HPDE6-E6E7 (cell line): ENCODE data around the gene COL16A1.
A peak's percentile ranks its signal among the peaks of the same experiment; 100 is the strongest.

Experiments
- DNase-seq: peaks from one replicate; pipeline ENCODE4 v3.0.0; 2011; ENCODE audit warnings: missing footprints; ENCODE audit errors: extremely low spot score

The COL16A1 gene

DNA sequence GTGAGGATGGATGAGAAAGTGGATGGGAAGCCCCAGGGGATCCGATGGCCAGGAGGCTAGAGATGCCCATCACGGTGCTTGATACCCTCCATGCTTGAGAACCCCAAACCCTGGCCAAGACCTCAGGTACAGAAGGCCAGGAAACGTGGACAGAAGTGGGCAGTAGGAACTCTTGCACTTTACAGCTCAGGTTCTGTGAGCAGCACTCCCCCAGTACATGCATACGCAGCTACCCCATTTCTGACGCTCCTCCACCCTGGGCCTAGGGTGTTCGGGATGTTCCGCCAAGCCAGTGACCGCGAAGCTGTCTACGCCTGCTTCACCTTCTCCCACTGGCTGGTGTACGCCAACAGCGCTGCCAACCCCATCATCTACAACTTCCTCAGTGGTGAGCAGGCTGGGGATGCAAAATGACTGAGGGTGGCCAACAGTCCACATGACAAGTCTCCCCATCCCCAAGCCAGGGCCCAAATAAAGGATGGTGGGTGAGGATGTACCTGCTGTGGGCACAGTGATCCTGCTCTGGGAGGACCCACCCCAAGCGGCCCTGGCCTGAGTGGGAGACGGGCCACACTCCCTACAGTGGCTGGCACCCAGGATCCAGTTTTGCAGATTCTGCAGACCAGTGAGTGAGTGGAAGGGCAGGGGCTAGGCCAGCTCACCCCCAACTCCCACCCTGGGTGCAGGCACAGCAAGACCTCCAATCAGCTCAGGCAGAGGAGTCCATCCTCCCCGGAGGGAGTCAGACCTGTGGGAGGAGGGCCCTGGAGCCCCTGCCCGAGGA lies 78.9 kb downstream of the COL16A1 start:
- DNase-seq: no peak

- DNase-seq: no peak
Measured at GRCh38 chr1:31624309-31624708, 79.5 kb downstream of the COL16A1 start.

- no peak for DNase-seq
Measured at GRCh38 chr1:31623365-31623764, 80.5 kb downstream of the COL16A1 start.

GRCh38 chr1:31621847-31622730 lies 81.7 kb downstream of the COL16A1 start:
- DNase-seq: no peak

DNA sequence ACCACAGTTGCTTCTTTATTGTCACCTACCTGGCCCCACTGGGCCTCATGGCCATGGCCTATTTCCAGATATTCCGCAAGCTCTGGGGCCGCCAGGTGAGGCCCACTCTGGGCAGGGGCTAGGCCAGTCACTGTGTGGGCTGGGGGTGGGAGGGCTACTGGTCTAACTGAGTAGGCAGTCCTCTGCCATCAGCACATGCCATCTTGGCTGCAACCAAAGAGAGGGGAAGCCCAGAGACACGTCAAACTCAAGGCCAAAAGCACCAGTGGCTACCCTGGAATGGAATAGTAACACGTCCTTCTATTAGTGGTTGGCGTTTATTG lies 82.4 kb downstream of the COL16A1 start:
- DNase-seq: no peak

DNA sequence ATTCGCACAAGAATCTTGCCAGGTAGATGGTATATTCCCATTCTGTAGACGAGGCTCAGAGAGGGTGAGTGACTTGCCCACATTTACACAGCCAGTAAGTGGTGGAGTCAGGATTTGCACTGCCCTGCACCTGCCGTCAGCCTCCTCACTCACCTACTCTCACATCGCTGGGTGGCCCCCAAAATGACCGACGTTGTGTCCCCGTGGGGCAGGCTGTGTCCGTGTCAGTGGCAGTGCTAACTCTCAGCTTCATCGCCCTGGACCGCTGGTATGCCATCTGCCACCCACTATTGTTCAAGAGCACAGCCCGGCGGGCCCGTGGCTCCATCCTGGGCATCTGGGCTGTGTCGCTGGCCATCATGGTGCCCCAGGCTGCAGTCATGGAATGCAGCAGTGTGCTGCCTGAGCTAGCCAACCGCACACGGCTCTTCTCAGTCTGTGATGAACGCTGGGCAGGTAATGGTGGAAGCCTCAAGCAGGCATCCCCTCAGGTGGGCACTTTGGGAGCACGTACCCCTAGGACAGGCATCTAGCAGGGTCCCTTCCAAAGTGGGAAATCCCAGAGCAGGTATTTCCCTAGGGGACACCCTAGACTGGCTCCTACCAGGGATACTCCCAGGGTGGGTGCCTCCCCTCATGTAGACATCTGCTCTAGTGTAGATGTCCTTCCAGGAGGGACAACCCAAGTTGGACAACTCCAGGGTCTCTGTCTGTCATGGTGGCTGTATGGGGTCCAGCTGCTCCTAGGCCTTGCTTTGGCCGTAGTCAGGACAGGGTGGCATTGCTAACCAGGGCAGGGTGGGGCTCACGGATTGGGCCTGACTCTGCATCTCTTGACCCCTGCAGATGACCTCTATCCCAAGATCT lies 83.0 kb downstream of the COL16A1 start:
- no peak for DNase-seq

GRCh38 chr1:31618916-31619846 lies 84.6 kb downstream of the COL16A1 start:
- no peak for DNase-seq

GRCh38 chr1:31617916-31618746 lies 85.7 kb downstream of the COL16A1 start:
- DNase-seq: peak; percentile 43

DNA sequence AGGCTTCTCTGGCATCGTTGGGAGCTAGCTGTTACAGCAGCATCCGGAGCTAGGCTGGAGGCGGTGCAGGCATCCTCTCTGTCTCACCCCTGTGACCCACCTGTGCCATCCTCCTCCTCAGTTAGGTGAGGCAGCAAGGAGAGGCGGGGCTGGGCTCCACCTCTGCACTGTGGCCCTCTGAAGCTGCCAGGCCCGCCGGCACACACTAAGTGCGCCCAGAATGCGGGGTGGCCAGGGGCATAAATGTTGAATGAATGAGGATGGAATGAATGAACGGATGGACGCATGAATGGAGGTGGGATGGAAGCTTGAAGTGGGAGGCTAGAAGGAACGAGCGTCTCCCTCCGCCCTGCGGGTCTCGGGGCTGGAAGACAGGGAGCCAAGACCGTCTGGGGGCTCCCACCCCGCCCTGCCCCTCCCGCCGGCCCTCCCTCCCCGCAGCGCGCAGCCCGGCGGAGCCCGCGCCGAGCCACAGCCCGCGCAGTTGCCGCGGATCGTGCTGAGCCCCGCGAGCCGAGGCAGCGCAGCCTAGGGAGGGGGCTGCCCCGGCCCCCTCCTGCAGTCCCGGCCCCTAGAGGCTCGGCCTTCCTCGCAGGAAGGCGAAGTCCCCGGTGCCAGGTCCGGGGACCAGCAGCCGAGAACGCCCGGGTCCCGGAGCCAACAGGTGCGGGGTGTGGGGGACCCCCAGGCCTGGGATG lies 86.5 kb downstream of the COL16A1 start, which contains the start of gene HCRTR1:
TSS of gene HCRTR1 (plus strand) at position 472 of the 698 bp plus-strand sequence. CDS start 1,504 bp downstream, outside the sequence.
- no peak for DNase-seq

DNA sequence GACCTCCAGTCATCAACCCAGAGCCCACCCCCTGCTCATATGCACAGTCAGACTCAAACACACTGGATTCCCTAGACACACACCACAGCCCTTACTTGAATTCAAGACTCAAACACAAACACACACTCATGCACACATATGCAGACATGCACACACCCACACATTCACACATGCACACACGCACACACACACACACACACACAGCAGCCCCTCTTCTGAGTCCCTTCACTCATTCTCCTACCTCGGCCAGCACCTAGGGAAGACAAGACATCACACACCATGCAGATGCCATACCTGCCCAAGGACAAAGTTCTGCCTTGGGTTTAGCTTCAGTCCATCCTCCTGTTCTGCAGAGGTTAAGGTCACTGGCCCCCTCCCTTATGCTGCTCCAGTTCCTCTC lies 87.9 kb downstream of the COL16A1 start:
- no peak for DNase-seq

- DNase-seq: no peak
Measured at GRCh38 chr1:31615414-31615813, 88.4 kb downstream of the COL16A1 start.

- no peak for DNase-seq
Measured at GRCh38 chr1:31614414-31615005, 89.3 kb downstream of the COL16A1 start.

- DNase-seq: no peak
Measured at GRCh38 chr1:31609514-31610118, 94.2 kb downstream of the COL16A1 start.

DNA sequence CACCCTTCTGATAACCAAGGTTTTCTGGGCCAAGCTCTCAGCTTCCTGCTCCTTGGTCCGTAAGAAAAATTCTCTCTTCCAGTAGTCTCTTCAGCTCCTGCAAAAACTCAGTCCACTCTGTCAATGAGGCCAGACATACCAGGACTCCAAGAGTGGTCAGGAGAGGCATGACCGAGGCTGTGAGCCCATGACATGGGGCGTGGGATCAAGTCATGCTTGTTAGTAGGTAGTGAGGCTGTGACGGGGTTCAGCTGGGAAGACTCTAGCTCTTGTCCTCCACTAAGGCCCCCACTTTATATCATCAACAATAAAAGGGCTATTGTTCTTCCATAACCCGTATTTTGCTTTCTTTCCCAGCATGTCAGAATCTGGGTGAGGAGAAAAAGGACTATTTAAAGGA lies 96.5 kb downstream of the COL16A1 start:
- no peak for DNase-seq

DNA sequence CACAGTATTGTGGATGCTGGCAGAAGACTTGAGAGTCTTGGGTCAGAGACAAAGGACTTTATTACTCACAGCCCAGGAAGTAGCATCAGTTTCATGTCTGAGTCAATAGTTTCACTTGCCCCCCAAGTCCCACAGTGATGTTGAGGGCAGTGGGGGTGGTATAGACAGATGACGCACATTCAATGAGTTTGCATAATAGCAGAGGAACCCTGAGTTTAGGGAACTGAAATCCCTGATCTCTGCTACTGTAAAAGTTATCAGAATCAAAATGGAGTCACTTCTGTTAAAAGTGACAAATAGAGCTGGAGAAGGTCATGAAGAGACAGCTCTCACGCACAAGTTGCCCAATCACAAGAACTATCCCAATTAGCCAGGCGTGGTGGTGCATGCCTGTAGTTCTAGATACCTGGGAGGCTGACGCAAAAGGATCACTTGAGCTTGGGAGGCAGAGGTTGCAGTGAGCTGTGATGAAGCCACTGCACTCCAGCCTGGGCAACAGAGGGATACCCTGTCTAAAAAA lies 97.8 kb downstream of the COL16A1 start:
- DNase-seq: no peak
